ENCODE data around the gene SLC6A13. TPM values are rescaled to one million over a fixed set of nuclear protein-coding genes. Genes with fewer than 3 reads are reported as not detected.

Gene SLC6A13
- polyA plus RNA-seq, 1 experiment, result not detected

DNA sequence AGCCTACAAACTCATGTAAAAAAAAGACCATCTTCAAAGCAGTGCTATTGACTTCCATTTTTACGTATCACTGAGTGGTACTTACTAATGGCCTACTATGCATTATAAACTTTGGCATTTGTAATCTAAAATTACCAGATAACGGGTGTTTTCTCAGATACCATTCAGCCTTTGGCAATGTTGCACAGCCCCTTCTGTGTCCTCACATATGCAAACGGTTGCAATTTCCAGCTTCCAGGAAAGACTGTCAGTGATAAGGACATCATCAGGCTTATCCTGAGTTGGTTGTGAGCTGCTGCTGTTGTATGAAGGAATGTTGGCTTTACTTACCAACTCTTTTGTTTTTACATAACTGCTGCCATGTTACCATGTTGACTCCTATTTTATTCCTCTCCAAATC is 1.6 kb upstream of the SLC6A13 start:
- POLR2A ChIA-PET, result no interaction called here
- DNase-seq (ENCODE audit: low read depth, low spot score), result no peak
- Histone ChIP-seq H3K27ac (ENCODE audit: low read depth, low read length) (no peak overlapping the region), H3K9me3 (ENCODE audit: control insufficient read depth, insufficient read depth, low read length) (no peaks in the 10 kb centered on the region), H3K4me3 (ENCODE audit: low read depth, low read length) (no peak overlapping the region), H3K27me3 (ENCODE audit: control insufficient read depth, insufficient read depth, low read length) (peaks cover 35% of the 10 kb centered on the region)
- CTCF ChIA-PET, result no interaction called here
- TF ChIP-seq, protein P1, sequence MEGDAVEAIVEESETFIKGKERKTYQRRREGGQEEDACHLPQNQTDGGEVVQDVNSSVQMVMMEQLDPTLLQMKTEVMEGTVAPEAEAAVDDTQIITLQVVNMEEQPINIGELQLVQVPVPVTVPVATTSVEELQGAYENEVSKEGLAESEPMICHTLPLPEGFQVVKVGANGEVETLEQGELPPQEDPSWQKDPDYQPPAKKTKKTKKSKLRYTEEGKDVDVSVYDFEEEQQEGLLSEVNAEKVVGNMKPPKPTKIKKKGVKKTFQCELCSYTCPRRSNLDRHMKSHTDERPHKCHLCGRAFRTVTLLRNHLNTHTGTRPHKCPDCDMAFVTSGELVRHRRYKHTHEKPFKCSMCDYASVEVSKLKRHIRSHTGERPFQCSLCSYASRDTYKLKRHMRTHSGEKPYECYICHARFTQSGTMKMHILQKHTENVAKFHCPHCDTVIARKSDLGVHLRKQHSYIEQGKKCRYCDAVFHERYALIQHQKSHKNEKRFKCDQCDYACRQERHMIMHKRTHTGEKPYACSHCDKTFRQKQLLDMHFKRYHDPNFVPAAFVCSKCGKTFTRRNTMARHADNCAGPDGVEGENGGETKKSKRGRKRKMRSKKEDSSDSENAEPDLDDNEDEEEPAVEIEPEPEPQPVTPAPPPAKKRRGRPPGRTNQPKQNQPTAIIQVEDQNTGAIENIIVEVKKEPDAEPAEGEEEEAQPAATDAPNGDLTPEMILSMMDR (IDR thresholded peaks at IDR 0.05; ENCODE audit: low read depth, low read length), result no peak

DNA sequence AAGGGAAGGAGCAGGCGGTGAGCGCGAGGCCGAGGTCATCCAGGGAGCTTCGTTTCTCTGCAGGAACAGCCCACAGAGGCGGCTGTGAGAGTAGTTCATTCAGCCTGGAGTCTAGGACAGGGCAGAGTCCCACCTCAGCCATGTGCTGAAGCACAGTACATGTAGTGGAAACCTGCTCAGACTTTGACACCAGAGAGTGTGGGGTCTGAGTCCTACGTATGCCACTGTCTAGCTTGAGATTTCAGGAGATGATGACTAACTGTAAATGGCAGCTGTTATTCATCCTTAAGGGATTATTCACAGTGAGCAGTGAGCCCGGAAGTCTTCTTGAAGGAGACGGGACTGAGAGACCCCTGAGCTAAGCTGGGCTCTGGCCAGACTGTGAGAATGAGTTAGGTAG is 938 bp upstream of the SLC6A13 start:
- ChIA-PET POLR2A (no interaction called here), CTCF (no interaction called here)
- peaks cover 32% of the 10 kb centered on the region for H3K27me3 ChIP-seq (ENCODE audit: control insufficient read depth, insufficient read depth, low read length)
- TF ChIP-seq, protein P1 (IDR thresholded peaks at IDR 0.05; ENCODE audit: low read depth, low read length), result no peak
- no peaks in the 10 kb centered on the region for H3K9me3 ChIP-seq (ENCODE audit: control insufficient read depth, insufficient read depth, low read length)
- H3K4me3 ChIP-seq (ENCODE audit: low read depth, low read length), result no peak overlapping the region
- no peak overlapping the region for H3K27ac ChIP-seq (ENCODE audit: low read depth, low read length)
- DNase-seq (ENCODE audit: low read depth, low spot score), result no peak

DNA sequence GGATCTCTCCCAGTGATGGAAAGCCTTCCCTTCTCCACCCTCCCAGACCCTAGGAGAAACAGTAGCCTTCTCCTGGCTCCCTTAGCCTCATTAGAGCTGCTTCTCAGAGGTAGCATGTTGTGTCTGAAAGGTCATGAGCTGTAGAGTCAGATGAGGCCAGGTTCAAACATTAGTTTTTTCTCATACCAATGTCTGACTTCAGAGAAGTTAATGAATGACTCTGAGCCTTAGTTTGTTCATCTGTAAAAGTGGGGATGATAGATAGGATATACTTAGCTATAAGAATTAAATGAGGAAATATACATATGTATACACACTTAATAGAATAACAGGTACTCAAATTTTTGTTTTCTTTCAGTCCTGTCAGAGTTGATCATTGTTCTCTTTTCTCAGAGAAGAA is 523 bp downstream of the SLC6A13 start:
- no peak overlapping the region for H3K27ac ChIP-seq (ENCODE audit: low read depth, low read length)
- H3K9me3 ChIP-seq (ENCODE audit: control insufficient read depth, insufficient read depth, low read length), result no peaks in the 10 kb centered on the region
- peaks cover 32% of the 10 kb centered on the region for H3K27me3 ChIP-seq (ENCODE audit: control insufficient read depth, insufficient read depth, low read length)
- H3K4me3 ChIP-seq (ENCODE audit: low read depth, low read length), result no peak overlapping the region
- TF ChIP-seq, protein P1 (IDR thresholded peaks at IDR 0.05; ENCODE audit: low read depth, low read length), result no peak
- POLR2A ChIA-PET, result interaction anchor here (0.7 kb wide), 1 partner anchor 251 kb away, joined by 4 read pairs; no protein-coding TSS in a partner anchor
- no peak for DNase-seq (ENCODE audit: low read depth, low spot score)
- CTCF ChIA-PET, result no interaction called here

DNA sequence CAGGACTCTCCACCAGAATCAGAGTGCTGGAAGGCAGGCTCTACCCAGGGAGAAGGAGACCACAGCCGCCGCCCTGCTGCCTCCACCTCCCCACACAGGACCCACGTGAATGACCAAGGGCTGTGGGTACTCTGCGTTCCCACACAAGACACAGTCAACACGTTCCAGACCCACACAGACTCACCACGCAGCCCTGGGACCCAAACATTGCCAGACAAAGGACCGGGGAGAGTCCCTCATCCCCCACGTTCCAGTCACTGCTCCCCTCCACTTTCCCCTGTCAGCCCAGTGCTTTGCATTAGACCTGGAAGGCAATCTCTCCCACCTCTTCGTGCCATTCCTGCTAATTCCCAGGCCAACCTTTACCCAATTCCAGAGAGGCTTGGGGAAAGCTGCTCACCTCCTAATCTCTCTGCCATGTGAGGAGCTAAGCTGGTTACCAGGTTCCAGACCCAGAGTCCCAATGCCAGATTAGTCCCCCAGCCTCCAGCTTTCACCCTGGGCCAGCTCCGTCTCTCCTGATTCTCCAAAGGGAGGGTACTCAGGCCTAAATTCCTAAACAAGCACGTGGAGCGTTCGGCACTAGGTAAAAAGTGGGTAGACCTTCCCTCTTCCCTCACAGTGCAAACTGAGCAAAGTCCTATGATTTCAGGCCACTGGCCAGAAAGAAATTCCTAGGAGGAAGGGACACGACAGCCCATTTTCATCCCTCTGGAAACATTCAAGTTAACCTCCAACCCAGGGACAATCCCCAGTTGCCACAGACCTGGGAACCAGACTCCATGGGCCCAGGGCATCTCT is 4.9 kb downstream of the SLC6A13 start:
- no peak for DNase-seq (ENCODE audit: low read depth, low spot score)
- Histone ChIP-seq H3K27ac (ENCODE audit: low read depth, low read length) (no peak overlapping the region), H3K4me3 (ENCODE audit: low read depth, low read length) (no peak overlapping the region), H3K9me3 (ENCODE audit: control insufficient read depth, insufficient read depth, low read length) (no peaks in the 10 kb centered on the region), H3K27me3 (ENCODE audit: control insufficient read depth, insufficient read depth, low read length) (peaks cover 47% of the 10 kb centered on the region)
- TF ChIP-seq, protein P1 (IDR thresholded peaks at IDR 0.05; ENCODE audit: low read depth, low read length), result no peak
- CTCF ChIA-PET, result no interaction called here
- POLR2A ChIA-PET, result no interaction called here

DNA sequence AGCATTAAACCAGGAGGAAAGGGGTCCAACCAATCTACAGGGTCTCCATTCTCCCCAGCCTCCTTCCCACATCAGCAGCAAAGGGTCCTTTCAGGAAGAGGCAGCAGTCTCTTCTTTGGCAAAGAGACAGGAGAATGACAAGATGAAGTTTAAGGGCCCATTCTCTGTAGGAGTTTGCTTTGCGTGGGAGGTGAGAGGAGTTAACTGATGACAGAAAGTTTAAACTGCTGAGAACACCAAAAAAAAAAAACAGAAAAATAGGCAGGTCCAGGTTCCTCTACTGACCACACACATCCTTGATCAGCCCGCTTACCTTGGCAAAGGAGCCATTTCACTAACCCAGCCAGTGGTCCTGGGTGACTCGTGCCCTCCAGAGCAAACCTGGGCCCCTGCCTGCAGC is 5.7 kb downstream of the SLC6A13 start:
- H3K27me3 ChIP-seq (ENCODE audit: control insufficient read depth, insufficient read depth, low read length), result peaks cover 46% of the 10 kb centered on the region
- TF ChIP-seq, protein P1 (IDR thresholded peaks at IDR 0.05; ENCODE audit: low read depth, low read length), result no peak
- CTCF ChIA-PET, result no interaction called here
- no peak overlapping the region for H3K27ac ChIP-seq (ENCODE audit: low read depth, low read length)
- no peaks in the 10 kb centered on the region for H3K9me3 ChIP-seq (ENCODE audit: control insufficient read depth, insufficient read depth, low read length)
- POLR2A ChIA-PET, result no interaction called here
- DNase-seq (ENCODE audit: low read depth, low spot score), result no peak
- no peak overlapping the region for H3K4me3 ChIP-seq (ENCODE audit: low read depth, low read length)
